Thyroid gland (tissue), 4 donors: ENCODE data around the gene SCGB3A1.

Experiments
- POLR2A ChIP-seq, 2 donors: fragments of 450-650 bp; IDR thresholded peaks; one replicate each; pipeline ENCODE4 v1.6.1; 2017; ENCODE audit warnings: antibody characterized with exemption in 2 of 2, mild to moderate bottlenecking in 2 of 2, moderate library complexity in 1 of 2
- TF ChIP-seq, protein P1 (sequence below), 6 experiments: fragments of 200-600 bp in 3 of 6; fragments of 450-650 bp in 3 of 6; sonication (generic) in 3 of 6; IDR thresholded peaks; one replicate each; pipeline ENCODE4 v1.5.1; 2016 to 2019; ENCODE audit warnings: antibody characterized with exemption in 6 of 6, mild to moderate bottlenecking in 2 of 6, inconsistent platforms in 1 of 6, moderate library complexity in 1 of 6

DNA sequence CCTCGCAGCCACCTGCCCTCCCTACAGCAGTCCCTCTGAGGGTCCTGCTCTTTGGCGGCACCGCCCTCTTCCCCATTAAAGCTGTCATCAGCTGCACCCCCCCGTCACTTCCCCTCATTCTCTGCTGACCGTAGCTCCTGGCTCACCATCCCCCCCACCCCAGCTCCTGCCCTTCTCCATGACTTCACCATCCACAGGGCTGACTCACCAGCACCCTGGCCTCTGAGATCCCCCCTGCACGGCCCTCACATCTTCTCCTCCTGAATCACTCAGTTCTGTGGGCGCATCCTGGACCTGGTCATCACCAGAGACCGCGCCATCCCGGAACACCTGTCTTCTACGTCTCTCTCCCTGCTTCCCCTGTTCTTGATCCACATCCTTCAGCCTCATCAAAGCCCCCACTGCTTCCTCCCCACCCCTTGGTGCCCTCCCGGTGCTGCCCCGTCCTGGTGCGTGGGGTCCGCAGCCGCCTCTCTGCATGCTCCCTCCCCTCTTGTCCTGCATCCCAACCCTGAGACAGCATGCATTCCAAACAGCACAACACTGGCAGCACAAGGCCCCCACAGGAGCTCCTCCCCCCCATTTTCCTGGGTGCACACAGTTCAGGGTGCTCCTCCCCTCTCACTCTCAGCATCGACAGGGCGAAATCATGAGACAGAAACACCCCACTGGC, 45.2 kb upstream of the SCGB3A1 start:
- TF ChIP-seq, protein P1, sequence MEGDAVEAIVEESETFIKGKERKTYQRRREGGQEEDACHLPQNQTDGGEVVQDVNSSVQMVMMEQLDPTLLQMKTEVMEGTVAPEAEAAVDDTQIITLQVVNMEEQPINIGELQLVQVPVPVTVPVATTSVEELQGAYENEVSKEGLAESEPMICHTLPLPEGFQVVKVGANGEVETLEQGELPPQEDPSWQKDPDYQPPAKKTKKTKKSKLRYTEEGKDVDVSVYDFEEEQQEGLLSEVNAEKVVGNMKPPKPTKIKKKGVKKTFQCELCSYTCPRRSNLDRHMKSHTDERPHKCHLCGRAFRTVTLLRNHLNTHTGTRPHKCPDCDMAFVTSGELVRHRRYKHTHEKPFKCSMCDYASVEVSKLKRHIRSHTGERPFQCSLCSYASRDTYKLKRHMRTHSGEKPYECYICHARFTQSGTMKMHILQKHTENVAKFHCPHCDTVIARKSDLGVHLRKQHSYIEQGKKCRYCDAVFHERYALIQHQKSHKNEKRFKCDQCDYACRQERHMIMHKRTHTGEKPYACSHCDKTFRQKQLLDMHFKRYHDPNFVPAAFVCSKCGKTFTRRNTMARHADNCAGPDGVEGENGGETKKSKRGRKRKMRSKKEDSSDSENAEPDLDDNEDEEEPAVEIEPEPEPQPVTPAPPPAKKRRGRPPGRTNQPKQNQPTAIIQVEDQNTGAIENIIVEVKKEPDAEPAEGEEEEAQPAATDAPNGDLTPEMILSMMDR (IDR thresholded peaks at IDR 0.05) = no peak
- TF ChIP-seq POLR2A (IDR thresholded peaks at IDR 0.05) = no peak
